Stimulated activated CD4-positive, alpha-beta T cell treated with anti-CD3 and anti-CD28 coated beads, Interleukin-12 subunit alpha, Interleukin-12 subunit beta, amount 100 ng/mL, for 48 hours (primary cell): ENCODE results near the gene THRB.

Experiments used
- DNase-seq, 3 donors: peaks; one replicate each; pipeline ENCODE4 v3.0.0-alpha.2; 2020; ENCODE audit warnings: low read depth in 2 of 3, low spot score in 1 of 3

Gene THRB

GRCh38 chr3:24272875-24273274 is 221.8 kb downstream of the THRB start:
- DNase-seq, result no peak

- no peak for DNase-seq
Observed at GRCh38 chr3:24272408-24272807, 222.2 kb downstream of the THRB start.

GRCh38 chr3:24271228-24271627 is 223.4 kb downstream of the THRB start:
- no peak for DNase-seq

GRCh38 chr3:24270744-24271143 is 223.9 kb downstream of the THRB start:
- no peak for DNase-seq

- DNase-seq, result no peak
Observed at GRCh38 chr3:24270204-24270691, 224.4 kb downstream of the THRB start.

- no peak for DNase-seq
Observed at GRCh38 chr3:24264748-24265158, 229.9 kb downstream of the THRB start.

GRCh38 chr3:24264011-24264410 is 230.6 kb downstream of the THRB start:
- DNase-seq, result no peak

GRCh38 chr3:24263069-24263668 is 231.5 kb downstream of the THRB start:
- no peak for DNase-seq

- no peak for DNase-seq
Observed at GRCh38 chr3:24261521-24261920, 233.1 kb downstream of the THRB start.

- no peak for DNase-seq
Observed at GRCh38 chr3:24259901-24260512, 234.6 kb downstream of the THRB start.

GRCh38 chr3:24258727-24259600 is 235.7 kb downstream of the THRB start:
- no peak for DNase-seq

- no peak for DNase-seq
Observed at GRCh38 chr3:24258260-24258659, 236.4 kb downstream of the THRB start.

GRCh38 chr3:24255414-24255813 is 239.2 kb downstream of the THRB start:
- no peak for DNase-seq

GRCh38 chr3:24254649-24255048 is 240.0 kb downstream of the THRB start:
- no peak for DNase-seq

GRCh38 chr3:24253336-24253735 is 241.3 kb downstream of the THRB start:
- DNase-seq, result no peak

- no peak for DNase-seq
Observed at GRCh38 chr3:24249523-24249922, 245.1 kb downstream of the THRB start.

- DNase-seq, result no peak
Observed at GRCh38 chr3:24245056-24245455, 249.6 kb downstream of the THRB start.

- no peak for DNase-seq
Observed at GRCh38 chr3:24244491-24244890, 250.2 kb downstream of the THRB start.

- DNase-seq, result no peak
Observed at GRCh38 chr3:24242012-24242698, 252.5 kb downstream of the THRB start.

GRCh38 chr3:24240306-24240705 is 254.3 kb downstream of the THRB start:
- no peak for DNase-seq

- DNase-seq, result peak in 1 of 3 donors; percentile 36
Observed at GRCh38 chr3:24237971-24238706, 256.5 kb downstream of the THRB start.
